Suprapubic skin (tissue), 4 donors: ENCODE data around the gene C6orf120.

Experiments
- POLR2A ChIP-seq, 2 donors: fragments of 450-650 bp; IDR thresholded peaks; one replicate each; pipeline ENCODE4 v1.6.1; 2017; ENCODE audit warnings: antibody characterized with exemption in 2 of 2, mild to moderate bottlenecking in 2 of 2, moderate library complexity in 2 of 2
- POLR2AphosphoS5 ChIP-seq, 3 donors: sonication (generic); formaldehyde crosslinking; IDR thresholded peaks; one replicate each; pipeline ENCODE4 v1.6.1; 2017; ENCODE audit warnings: antibody characterized with exemption in 3 of 3
- TF ChIP-seq, protein P1 (sequence below), 2 donors: fragments of 200-600 bp in 1 of 2; fragments of 450-650 bp in 1 of 2; sonication (generic) in 1 of 2; IDR thresholded peaks; one replicate each; pipeline ENCODE4 v1.5.1; 2016 to 2019; ENCODE audit warnings: antibody characterized with exemption in 2 of 2, mild to moderate bottlenecking in 1 of 2, moderate library complexity in 1 of 2

DNA sequence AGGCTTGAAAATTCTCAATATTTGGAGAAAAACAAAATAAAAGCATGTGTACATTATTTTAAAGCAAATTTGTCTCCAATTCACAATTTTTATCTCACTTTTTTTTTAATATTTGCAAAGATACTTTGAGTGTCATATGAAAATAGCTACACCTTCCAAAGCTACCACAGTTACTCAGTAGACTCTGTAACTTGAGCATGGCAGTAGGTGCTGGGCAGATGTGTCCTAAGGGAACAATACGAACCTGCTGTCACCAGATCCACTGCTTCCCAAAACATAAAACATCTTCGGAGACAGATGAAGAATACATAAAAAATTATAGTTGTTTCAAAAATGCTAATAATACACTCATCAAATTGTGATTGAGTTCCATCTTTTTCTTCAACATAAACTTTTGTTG is 10.7 kb upstream of the C6orf120 start:
- TF ChIP-seq, protein P1, sequence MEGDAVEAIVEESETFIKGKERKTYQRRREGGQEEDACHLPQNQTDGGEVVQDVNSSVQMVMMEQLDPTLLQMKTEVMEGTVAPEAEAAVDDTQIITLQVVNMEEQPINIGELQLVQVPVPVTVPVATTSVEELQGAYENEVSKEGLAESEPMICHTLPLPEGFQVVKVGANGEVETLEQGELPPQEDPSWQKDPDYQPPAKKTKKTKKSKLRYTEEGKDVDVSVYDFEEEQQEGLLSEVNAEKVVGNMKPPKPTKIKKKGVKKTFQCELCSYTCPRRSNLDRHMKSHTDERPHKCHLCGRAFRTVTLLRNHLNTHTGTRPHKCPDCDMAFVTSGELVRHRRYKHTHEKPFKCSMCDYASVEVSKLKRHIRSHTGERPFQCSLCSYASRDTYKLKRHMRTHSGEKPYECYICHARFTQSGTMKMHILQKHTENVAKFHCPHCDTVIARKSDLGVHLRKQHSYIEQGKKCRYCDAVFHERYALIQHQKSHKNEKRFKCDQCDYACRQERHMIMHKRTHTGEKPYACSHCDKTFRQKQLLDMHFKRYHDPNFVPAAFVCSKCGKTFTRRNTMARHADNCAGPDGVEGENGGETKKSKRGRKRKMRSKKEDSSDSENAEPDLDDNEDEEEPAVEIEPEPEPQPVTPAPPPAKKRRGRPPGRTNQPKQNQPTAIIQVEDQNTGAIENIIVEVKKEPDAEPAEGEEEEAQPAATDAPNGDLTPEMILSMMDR (IDR thresholded peaks at IDR 0.05), result no peak
- TF ChIP-seq POLR2A (IDR thresholded peaks at IDR 0.05), result no peak
- no peak for TF ChIP-seq POLR2AphosphoS5 (IDR thresholded peaks at IDR 0.05)
